ENCODE data around the gene ITIH6.

ITIH6 gene

GRCh38 chrX:54715621-54716020, 82.4 kb downstream of the ITIH6 start:
- DNase-seq (ENCODE audit: low spot score) (no peak), FAIRE-seq (no peak)

DNA sequence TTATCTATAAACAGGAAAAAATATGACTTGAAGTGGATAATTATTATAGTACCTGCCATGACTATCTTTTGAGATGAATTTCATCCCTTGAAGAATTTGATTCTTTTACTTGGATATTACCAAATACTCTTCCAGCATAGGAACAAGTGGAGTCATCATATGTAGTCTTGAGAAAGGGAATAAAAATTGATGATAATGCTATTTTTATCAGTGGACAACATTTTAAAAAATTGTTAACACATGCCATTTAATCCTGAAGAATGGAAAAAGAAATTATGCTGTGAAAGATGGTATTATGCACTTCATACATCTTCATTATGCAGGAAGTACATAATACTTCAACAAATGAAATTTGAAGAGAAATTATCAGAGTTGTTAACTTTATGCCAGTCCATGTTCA, 83.6 kb downstream of the ITIH6 start:
- FAIRE-seq, result no peak
- DNase-seq (ENCODE audit: low spot score), result no peak

- FAIRE-seq, result no peak
- DNase-seq (ENCODE audit: low spot score), result no peak
These were observed 86.3 kb downstream of the ITIH6 start for GRCh38 chrX:54711735-54712134.

DNA sequence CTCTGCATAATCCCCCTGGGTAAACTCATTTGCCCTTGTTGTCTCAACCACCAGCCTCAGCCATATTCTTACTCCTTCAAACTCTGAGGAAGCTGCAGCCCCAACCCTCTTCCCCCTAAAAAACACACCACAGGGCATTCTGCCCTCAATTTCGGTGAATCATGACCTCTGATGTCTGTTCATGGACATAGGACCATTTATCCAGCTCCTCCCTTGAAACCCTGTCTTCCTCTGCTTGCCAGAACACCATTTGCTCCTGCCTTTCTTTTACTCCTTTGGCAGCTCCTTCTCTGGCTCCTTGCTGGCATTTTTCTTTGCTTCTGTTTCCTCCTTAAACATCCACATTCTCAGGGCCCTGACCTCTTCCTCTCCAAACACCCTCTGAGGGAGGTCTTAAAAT, 87.1 kb downstream of the ITIH6 start:
- no peak for FAIRE-seq

GRCh38 chrX:54708404-54708803, 89.7 kb downstream of the ITIH6 start:
- FAIRE-seq (no peak), DNase-seq (ENCODE audit: low spot score) (no peak)

More for the DNA sequence above, 87.1 kb downstream of the ITIH6 start:
- DNase-seq (ENCODE audit: low spot score), result no peak
